ENCODE measurements around the gene KCNJ6.

KCNJ6 gene

DNA sequence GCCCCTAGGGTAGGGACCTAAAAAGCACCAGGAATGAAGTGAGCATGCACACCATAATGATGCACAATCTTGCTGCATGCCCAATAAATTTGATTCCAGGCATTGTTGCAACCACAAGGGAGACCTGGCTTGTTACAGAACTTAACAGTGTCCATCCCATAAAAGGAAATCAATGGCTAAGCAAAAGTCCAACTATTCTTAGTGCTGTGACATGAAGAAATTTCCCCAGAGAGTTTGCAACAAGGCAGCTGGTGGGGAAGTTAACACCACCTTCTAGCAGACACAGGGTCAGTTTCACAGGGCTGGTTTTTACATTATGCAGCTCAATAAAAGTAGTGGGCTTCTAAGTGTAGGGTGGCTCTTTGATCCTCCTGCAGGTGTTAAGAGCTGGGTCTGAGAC is 221.1 kb downstream of the KCNJ6 start:
- TF ChIP-seq, protein P1, sequence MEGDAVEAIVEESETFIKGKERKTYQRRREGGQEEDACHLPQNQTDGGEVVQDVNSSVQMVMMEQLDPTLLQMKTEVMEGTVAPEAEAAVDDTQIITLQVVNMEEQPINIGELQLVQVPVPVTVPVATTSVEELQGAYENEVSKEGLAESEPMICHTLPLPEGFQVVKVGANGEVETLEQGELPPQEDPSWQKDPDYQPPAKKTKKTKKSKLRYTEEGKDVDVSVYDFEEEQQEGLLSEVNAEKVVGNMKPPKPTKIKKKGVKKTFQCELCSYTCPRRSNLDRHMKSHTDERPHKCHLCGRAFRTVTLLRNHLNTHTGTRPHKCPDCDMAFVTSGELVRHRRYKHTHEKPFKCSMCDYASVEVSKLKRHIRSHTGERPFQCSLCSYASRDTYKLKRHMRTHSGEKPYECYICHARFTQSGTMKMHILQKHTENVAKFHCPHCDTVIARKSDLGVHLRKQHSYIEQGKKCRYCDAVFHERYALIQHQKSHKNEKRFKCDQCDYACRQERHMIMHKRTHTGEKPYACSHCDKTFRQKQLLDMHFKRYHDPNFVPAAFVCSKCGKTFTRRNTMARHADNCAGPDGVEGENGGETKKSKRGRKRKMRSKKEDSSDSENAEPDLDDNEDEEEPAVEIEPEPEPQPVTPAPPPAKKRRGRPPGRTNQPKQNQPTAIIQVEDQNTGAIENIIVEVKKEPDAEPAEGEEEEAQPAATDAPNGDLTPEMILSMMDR (IDR thresholded peaks at IDR 0.05) = no peak

DNA sequence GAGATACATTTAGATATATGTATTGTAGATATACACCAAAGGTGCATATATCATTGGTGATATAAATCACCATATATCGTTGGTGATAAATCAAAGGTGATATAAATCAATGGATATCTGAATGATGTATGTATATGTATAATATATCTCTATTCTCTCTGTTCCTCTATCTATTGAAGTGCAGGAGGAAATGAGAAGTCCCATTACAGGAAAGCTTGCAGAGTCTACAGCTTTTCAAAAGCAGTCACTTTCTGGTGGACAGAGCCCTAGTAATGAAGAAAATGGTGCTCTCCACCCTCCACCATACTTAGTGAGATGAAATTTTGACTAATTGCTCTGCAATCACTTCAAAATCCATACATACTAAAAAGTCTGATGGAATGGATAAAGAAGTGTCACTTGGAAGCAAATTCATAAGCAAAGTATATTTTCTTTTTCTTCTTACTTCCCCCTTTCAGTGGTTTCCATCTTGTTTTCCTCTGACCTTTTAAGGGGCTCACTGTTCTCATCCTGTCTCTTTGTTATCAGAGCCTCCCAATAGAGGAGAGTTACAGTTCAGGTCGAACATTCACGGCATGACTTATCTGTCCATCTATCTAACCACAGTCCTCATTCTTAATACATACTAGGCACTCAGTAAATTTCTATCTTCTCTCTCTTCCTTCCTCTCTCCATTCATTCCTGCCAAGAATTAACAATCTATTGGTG is 227.2 kb downstream of the KCNJ6 start:
- TF ChIP-seq, protein P1 (IDR thresholded peaks at IDR 0.05) = no peak

- TF ChIP-seq, protein P1 (IDR thresholded peaks at IDR 0.05) = no peak
Observed at GRCh38 chr21:37686991-37687810, 229.1 kb downstream of the KCNJ6 start.

GRCh38 chr21:37684547-37684946 is 231.7 kb downstream of the KCNJ6 start:
- TF ChIP-seq, protein P1 (IDR thresholded peaks at IDR 0.05) = no peak

DNA sequence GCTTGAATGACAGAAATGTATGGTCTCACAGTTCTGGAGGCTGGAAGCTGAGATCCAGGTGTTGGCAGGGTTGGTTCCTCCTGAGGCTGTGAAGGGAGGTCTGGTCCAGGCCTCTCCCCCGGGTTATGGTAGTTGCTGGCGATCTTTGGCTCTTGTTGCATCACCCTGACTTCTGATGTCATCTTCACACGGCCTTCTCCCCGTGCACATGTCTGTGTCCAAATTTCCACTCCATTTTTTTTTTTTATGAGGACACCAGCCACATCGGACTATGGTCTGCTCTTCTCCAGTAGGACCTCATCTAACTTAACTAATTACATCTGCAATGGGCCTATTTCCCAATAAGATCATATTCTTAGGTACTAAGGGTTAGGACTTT is 232.2 kb downstream of the KCNJ6 start:
- TF ChIP-seq, protein P1 (IDR thresholded peaks at IDR 0.05) = no peak

DNA sequence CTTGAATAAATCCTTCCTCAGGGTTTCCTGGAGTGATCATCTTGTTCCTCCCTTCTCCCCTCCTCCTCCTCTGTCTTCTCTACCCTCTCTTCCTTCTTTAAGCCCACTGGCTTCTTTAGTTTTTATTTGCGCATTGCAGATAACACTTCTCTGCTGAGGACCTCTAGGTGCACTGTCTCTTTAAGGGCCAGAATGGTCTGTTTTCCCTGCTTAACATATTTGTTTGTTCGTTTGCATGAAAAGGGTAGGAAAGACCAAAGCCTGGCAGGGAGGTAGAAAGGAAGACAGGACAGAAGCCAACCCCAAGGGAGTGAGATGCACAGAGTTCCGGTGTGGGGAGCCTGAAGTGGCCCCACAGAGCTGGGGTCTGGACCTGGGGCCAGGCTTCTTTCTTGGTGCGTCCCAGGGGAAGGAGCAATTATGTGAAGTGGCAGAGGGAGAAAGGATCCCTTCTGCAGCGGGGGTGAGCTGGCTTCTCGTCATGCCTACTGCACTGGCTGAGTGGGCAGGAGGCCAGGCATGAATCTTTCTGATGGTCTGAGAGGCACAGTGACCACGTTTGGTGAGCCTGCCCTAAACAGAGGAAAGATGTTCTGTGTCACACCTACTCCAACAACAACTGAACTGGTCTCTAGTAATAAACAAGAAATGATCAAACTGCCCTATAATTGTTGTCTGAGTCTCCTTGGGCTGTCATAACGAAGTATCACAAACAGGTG is 232.7 kb downstream of the KCNJ6 start:
- TF ChIP-seq, protein P1 (IDR thresholded peaks at IDR 0.05) = no peak

DNA sequence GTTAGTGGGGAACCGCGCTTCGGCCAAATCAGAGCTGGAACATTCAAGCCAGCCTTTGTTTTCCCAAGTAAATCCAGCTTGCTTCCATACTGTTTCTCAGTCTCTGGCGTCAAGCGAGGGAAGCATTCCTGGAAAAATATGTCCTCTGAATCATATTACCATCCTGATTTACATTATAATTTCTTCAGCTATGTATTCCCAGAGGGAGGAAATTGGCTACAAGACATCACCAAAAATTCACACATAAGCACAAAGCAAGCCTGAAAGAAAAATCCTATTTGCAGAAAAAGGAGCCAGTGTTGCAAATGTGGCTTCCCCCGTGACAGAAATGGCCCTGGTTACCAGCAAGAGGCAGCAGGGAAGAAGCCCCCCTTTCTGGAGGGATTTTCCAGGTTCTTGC is 233.3 kb downstream of the KCNJ6 start:
- TF ChIP-seq, protein P1 (IDR thresholded peaks at IDR 0.05) = no peak

All from LNCAP (cell line).